Ovary (tissue), 3 donors: ENCODE measurements around the gene HTR2B.

ENCODE experiments used
- CTCF ChIP-seq, 3 donors: fragments of 450-650 bp in 2 of 3; fragments of 200-600 bp in 1 of 3; IDR thresholded peaks; one replicate each; pipeline versions ENCODE4 v1.5.1 to v1.8.0; 2016 to 2022; ENCODE audit warnings: antibody characterized with exemption in 3 of 3, mild to moderate bottlenecking in 1 of 3
- POLR2A ChIP-seq: fragments of 450-650 bp; IDR thresholded peaks from one replicate; pipeline ENCODE4 v1.6.1; 2017; ENCODE audit warnings: antibody characterized with exemption, mild to moderate bottlenecking, moderate library complexity
- donor health status: DM: no; HTN: no; CAD: no.

- no peak for TF ChIP-seq CTCF (IDR thresholded peaks at IDR 0.05)
- TF ChIP-seq POLR2A = no peak
These were observed 20.1 kb upstream of the HTR2B start for GRCh38 chr2:231144896-231145295.
